Neutrophil (primary cell): ENCODE data around the gene CYTIP.
A peak's percentile ranks its signal among the peaks of the same experiment; 100 is the strongest.

Source experiments
- H3K27ac ChIP-seq: fragments of 200-600 bp; sonication (generic); 2 replicates; pipeline ENCODE4 v1.5.1; 2016; ENCODE audit warnings: mild to moderate bottlenecking, moderate library complexity
- H3K27me3 ChIP-seq: fragments of 200-600 bp; sonication (generic); 2 replicates; pipeline ENCODE4 v1.6.0; 2016; ENCODE audit warnings: mild to moderate bottlenecking
- H3K36me3 ChIP-seq: fragments of 200-600 bp; sonication (generic); 2 replicates; pipeline ENCODE4 v1.5.1; 2017
- H3K4me1 ChIP-seq, 2 experiments: fragments of 200-600 bp in 1 of 2; sonication (generic) in 1 of 2; 1 replicate in 1 of 2; 2 replicates in 1 of 2; pipeline versions ENCODE4 v1.5.1 to v1.6.1; 2013 to 2016; ENCODE audit warnings: low read depth in 1 of 2, low read length in 1 of 2, mild to moderate bottlenecking in 1 of 2, moderate library complexity in 1 of 2; ENCODE audit not compliant: control insufficient read depth in 1 of 2, insufficient read depth in 1 of 2
- H3K4me3 ChIP-seq, 2 experiments: fragments of 200-600 bp in 1 of 2; sonication (generic) in 1 of 2; 1 replicate in 1 of 2; 2 replicates in 1 of 2; pipeline ENCODE4 v1.5.1; 2013 to 2016; ENCODE audit warnings: low read depth in 1 of 2, low read length in 1 of 2, mild to moderate bottlenecking in 1 of 2, moderate library complexity in 1 of 2
- H3K9me3 ChIP-seq: fragments of 200-600 bp; sonication (generic); 2 replicates; pipeline ENCODE4 v1.5.1; 2016
- TF ChIP-seq, protein P1 (sequence below): fragments of 200-600 bp; sonication (generic); IDR thresholded peaks from 2 replicates; pipeline ENCODE4 v1.5.1; 2016; ENCODE audit warnings: antibody characterized with exemption

Gene CYTIP

DNA sequence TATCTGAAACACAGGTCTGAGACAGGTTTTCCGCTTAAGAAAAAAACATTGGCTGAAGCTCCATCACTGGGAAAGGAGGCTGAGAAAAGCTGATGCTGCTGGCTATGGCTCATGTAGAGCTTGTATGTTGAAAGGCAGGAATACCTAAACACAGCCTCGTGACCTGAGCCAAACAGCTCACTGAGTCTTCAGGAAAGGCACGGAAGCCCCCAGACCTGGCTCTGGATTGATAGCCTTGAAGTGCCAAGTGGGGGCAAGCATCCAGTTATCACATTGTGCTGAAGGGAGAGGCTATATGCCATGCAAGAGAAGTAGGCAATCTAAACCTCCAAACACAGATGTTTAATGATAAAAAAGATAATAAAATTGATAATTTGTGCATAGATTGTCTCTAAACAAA, 21.9 kb downstream of the CYTIP start:
- H3K27me3 ChIP-seq = no peaks in the 10 kb centered on the region
- H3K4me3 ChIP-seq = peak overlapping the region in 1 of 2 experiments; percentile 3
- TF ChIP-seq, protein P1, sequence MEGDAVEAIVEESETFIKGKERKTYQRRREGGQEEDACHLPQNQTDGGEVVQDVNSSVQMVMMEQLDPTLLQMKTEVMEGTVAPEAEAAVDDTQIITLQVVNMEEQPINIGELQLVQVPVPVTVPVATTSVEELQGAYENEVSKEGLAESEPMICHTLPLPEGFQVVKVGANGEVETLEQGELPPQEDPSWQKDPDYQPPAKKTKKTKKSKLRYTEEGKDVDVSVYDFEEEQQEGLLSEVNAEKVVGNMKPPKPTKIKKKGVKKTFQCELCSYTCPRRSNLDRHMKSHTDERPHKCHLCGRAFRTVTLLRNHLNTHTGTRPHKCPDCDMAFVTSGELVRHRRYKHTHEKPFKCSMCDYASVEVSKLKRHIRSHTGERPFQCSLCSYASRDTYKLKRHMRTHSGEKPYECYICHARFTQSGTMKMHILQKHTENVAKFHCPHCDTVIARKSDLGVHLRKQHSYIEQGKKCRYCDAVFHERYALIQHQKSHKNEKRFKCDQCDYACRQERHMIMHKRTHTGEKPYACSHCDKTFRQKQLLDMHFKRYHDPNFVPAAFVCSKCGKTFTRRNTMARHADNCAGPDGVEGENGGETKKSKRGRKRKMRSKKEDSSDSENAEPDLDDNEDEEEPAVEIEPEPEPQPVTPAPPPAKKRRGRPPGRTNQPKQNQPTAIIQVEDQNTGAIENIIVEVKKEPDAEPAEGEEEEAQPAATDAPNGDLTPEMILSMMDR = no peak
- peaks cover 76% of the 10 kb centered on the region for H3K36me3 ChIP-seq
- H3K27ac ChIP-seq = peak overlapping the region; percentile 97
- H3K4me1 ChIP-seq = peaks cover 51 to 52% of the 10 kb centered on the region in 2 experiments
- no peaks in the 10 kb centered on the region for H3K9me3 ChIP-seq

DNA sequence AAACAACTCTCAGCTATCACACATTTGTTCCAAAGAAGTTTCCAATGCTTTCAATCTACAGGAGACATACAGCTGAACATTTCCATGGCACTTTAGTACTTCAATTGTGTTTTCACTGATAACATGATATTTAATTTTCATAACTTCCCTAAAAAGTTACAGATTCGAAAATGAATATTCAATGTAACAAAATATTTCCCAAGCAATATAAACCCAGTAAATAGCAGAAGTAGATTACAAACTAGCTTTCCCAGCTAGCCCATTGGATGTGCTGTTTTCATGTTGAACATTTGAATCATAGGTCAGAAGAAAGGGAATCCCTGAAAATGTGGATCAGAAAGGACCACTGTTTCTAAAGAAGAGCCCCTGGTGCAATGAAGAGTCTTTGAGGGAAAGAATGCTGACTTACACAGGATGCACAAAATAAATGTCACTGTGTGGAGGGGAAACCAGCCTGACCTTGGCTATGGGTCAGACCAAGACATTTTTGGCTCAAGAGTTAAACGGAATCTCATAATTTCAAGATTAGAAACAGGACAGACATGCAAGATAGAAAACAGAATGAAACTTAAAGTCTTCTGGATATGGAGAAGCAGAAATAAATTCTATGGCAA, 22.5 kb downstream of the CYTIP start:
- H3K4me1 ChIP-seq = peaks cover 56 to 57% of the 10 kb centered on the region in 2 experiments
- no peaks in the 10 kb centered on the region for H3K27me3 ChIP-seq
- TF ChIP-seq, protein P1 = no peak
- peak overlapping the region; percentile 97 for H3K27ac ChIP-seq
- peaks cover 76% of the 10 kb centered on the region for H3K36me3 ChIP-seq
- no peaks in the 10 kb centered on the region for H3K9me3 ChIP-seq
- H3K4me3 ChIP-seq = peak overlapping the region in 1 of 2 experiments; percentile 3

DNA sequence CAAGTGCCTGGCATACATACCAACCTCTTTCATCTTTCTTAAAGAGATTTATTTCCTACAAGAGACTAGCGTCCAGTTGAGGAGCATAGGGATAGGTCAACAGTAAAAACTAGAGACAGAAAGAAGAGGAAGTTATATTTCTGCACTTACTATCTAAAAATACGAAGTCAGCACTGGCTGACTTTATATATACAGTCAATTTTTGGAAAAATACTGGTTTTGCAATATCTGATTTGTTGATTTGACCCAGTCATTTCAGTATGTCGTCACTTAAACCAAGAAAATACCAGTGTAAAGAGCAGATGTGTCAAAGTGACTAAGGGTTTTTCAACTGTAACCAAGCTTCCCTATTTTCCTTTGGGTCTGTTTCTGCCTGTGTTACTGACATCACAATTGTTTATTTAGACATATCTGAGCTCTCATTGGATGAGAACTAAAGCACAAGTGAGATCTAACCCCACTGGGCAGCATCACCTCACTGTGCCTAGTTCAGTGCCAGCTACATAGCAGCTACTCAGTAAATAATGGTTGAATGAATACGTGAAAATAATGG, 23.0 kb downstream of the CYTIP start:
- Histone ChIP-seq H3K4me3 (peak overlapping the region; percentile 10 to 50), H3K27me3 (no peaks in the 10 kb centered on the region), H3K4me1 (peaks cover 59 to 63% of the 10 kb centered on the region in 2 experiments), H3K36me3 (peaks cover 76% of the 10 kb centered on the region), H3K9me3 (no peaks in the 10 kb centered on the region), H3K27ac (peak overlapping the region; percentile 97)
- TF ChIP-seq, protein P1 = no peak

DNA sequence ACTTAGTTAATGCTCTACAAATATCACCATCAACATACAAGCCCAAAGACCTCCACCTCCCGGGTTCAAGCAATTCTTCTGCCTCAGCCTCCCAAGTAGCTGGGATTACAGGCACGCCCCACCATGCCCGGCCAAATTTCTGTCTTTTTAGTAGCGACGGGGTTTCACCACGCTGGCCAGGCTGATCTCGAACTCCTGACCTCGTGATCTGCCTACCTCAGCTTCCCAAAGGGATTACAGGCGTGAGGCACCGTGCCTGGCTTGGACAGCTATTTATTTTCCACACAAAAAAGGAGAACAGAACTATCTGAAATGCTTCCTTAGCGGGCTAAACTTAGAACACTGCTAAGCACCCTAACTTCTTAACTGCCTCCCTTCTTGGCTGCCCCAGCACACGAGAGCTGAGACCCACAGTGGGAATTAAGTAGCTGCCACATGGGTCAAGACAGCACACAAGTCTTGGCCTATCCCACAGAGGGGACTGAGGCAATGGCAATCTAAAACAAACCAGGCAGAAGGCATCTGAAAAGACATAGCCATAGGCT, 24.8 kb downstream of the CYTIP start:
- Histone ChIP-seq H3K9me3 (no peaks in the 10 kb centered on the region), H3K27ac (peak overlapping the region; percentile 97), H3K27me3 (no peaks in the 10 kb centered on the region), H3K36me3 (peaks cover 76% of the 10 kb centered on the region), H3K4me1 (peaks cover 76 to 80% of the 10 kb centered on the region in 2 experiments), H3K4me3 (peak overlapping the region; percentile 1 to 50)
- TF ChIP-seq, protein P1 = no peak

DNA sequence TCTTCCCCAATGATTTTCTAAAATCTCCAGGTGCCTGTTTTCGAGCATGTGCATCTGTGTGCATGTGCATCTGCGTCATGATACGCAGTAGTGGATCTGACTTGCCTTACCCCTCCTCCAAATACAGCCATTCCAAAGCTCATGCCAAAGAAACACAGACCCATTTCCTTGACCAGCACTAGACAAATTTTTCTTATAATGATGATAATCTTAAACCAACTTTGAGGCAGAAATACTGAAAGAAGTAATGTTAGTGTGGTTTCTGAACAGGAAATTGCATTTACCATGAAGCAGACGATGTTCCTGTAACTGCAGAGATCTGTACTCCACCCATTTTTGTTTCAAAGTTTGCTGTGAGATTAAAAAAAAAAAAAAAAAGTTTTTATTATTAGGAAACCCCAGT, 25.6 kb downstream of the CYTIP start:
- Histone ChIP-seq H3K4me3 (peak overlapping the region; percentile 45 to 50), H3K36me3 (peaks cover 76% of the 10 kb centered on the region), H3K27ac (peak overlapping the region; percentile 97), H3K4me1 (peaks cover 85 to 89% of the 10 kb centered on the region in 2 experiments), H3K27me3 (no peaks in the 10 kb centered on the region), H3K9me3 (no peaks in the 10 kb centered on the region)
- TF ChIP-seq, protein P1 = no peak
